Osteocyte (in vitro differentiated cells): ENCODE measurements around the gene ARL4C. TPM values are rescaled to one million over a fixed set of nuclear protein-coding genes. Genes with fewer than 3 reads are reported as not detected.

Experiments used
- DNase-seq: peaks from one replicate; pipeline ENCODE4 v3.0.0; 2021; ENCODE audit warnings: mixed read lengths; ENCODE audit not compliant: unreplicated experiment; ENCODE audit errors: extremely low spot score
- H3K27ac Mint-ChIP-seq: one replicate; pipeline ENCODE4 v1.8.0; 2021; ENCODE audit warnings: mild to moderate bottlenecking, mixed read lengths; ENCODE audit not compliant: unreplicated experiment
- H3K27me3 Mint-ChIP-seq: one replicate; pipeline ENCODE4 v1.8.0; 2021; ENCODE audit warnings: mixed read lengths; ENCODE audit not compliant: unreplicated experiment
- H3K36me3 Mint-ChIP-seq: one replicate; pipeline ENCODE4 v1.8.0; 2021; ENCODE audit warnings: mixed read lengths; ENCODE audit not compliant: unreplicated experiment
- H3K4me1 Mint-ChIP-seq: one replicate; pipeline ENCODE4 v1.8.0; 2021; ENCODE audit warnings: mixed read lengths; ENCODE audit not compliant: unreplicated experiment
- H3K4me3 Mint-ChIP-seq: one replicate; pipeline ENCODE4 v1.8.0; 2021; ENCODE audit warnings: mild to moderate bottlenecking, moderate library complexity, mixed read lengths; ENCODE audit not compliant: unreplicated experiment
- H3K9me3 Mint-ChIP-seq: one replicate; pipeline ENCODE4 v1.8.0; 2021; ENCODE audit warnings: mixed read lengths; ENCODE audit not compliant: unreplicated experiment
- total RNA-seq: library from RNA; stranded (reverse); gene quantifications from 2 replicates; pipeline ENCODE4 v1.2.1, GENCODE V29; 2021
- TF ChIP-seq, protein P1 (sequence below): fragments of 200-600 bp; sonication (generic); IDR thresholded peaks from 2 replicates; pipeline ENCODE4 v1.5.0; 2021; ENCODE audit warnings: antibody characterized with exemption, mild to moderate bottlenecking, moderate library complexity

Gene ARL4C
- total RNA-seq, 1 donor from 2014 or later: 35.1 TPM

- H3K4me3 Mint-ChIP-seq: no peak overlapping the region
- no peaks in the 10 kb centered on the region for H3K9me3 Mint-ChIP-seq
- H3K4me1 Mint-ChIP-seq: peaks cover 7% of the 10 kb centered on the region
- TF ChIP-seq, protein P1, sequence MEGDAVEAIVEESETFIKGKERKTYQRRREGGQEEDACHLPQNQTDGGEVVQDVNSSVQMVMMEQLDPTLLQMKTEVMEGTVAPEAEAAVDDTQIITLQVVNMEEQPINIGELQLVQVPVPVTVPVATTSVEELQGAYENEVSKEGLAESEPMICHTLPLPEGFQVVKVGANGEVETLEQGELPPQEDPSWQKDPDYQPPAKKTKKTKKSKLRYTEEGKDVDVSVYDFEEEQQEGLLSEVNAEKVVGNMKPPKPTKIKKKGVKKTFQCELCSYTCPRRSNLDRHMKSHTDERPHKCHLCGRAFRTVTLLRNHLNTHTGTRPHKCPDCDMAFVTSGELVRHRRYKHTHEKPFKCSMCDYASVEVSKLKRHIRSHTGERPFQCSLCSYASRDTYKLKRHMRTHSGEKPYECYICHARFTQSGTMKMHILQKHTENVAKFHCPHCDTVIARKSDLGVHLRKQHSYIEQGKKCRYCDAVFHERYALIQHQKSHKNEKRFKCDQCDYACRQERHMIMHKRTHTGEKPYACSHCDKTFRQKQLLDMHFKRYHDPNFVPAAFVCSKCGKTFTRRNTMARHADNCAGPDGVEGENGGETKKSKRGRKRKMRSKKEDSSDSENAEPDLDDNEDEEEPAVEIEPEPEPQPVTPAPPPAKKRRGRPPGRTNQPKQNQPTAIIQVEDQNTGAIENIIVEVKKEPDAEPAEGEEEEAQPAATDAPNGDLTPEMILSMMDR: no peak
- H3K36me3 Mint-ChIP-seq: peaks cover 2% of the 10 kb centered on the region
- no peaks in the 10 kb centered on the region for H3K27me3 Mint-ChIP-seq
- no peak for DNase-seq
- no peak overlapping the region for H3K27ac Mint-ChIP-seq
Observed at GRCh38 chr2:234467289-234467688, 29.6 kb downstream of the ARL4C start.

DNA sequence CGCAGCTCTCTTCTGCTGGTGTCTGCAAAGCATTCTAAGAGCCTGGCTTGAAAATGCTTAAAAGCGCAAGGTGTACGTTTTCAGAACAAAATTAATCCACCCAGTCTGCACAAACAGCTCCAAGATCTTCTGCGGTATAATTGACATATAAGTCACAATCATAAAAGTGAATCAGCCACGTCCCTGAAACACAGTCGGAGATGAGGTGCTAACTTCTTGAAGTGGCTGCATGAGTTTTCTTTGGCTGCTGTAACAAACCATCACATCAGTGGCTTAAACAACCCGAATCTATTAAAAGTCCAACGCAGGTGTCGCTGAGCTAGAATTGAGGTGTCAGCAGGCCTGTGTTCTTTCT, 32.6 kb downstream of the ARL4C start:
- Mint-ChIP-seq H3K4me3 (no peak overlapping the region), H3K9me3 (no peaks in the 10 kb centered on the region), H3K36me3 (no peaks in the 10 kb centered on the region), H3K27me3 (no peaks in the 10 kb centered on the region), H3K4me1 (peaks cover 7% of the 10 kb centered on the region), H3K27ac (no peak overlapping the region)
- no peak for DNase-seq
- TF ChIP-seq, protein P1: no peak

DNA sequence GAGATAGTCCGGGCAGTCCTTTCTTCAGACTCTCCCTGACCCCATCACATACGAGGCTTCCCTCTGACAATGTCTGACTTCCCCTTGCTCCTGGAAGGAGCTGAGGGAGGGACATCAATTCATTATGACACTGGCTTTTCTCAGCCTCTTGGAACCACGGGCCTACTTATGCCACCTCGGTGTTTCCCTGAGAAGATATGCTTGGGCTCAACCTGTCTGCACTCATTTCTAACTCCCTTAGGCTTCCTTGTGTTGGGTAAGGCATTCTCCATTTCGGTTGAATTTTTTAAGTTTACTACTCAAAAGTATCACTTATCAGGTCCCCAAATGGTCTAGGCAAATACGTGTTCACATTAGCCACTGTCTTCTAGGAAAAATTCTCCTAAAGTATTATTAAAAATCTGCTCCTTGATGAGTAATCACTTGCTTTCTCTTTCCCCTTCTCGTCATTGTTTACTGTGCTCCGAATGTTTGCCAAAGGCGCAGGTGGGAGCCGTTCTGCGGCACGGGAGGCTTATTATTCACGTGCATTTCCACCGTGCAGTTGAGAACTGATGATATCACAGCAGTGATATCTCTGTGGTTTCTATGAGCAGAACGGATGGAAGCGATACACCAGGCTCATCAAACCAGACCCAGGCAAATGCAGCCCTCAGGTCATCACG, 33.1 kb downstream of the ARL4C start:
- H3K4me3 Mint-ChIP-seq: no peak overlapping the region
- peaks cover 7% of the 10 kb centered on the region for H3K4me1 Mint-ChIP-seq
- no peaks in the 10 kb centered on the region for H3K27me3 Mint-ChIP-seq
- no peak overlapping the region for H3K27ac Mint-ChIP-seq
- H3K9me3 Mint-ChIP-seq: no peaks in the 10 kb centered on the region
- no peak for DNase-seq
- no peaks in the 10 kb centered on the region for H3K36me3 Mint-ChIP-seq
- TF ChIP-seq, protein P1: no peak

DNA sequence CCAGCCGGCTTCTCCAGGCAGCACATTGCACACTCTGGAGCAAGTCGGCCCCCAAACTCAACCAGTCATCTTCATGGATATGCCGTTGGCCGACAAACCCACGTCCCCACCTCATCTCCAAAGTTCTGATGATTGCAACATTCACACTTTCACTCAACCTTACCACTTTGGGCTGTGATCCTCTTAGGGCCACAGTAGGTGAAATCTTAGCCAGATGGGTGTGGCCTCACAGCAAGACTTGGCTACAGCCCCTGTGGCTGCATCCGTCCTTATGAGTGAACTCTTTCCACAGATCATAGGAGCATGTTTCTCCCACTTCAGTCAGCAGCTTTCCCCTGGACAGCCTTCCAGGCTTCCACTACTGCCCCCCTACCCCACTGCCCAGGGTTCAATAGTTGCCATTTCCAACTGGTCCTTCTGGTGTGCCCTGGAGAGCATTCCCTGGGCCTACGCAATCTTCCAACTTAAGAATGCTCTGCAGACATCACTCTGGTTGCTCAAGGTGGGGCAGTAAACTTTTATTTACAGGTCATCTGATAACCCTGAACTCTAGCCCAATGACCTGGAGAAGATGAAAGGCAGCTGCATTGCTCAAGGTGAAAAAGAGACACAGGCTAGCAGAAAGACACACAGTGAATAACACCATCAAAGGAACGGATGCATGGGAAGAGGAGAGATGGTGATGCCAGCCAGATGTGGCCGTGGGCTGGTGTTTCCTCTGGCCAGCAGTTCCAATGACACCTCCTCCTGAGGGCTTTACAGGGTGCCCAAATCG, 34.5 kb downstream of the ARL4C start:
- Mint-ChIP-seq H3K9me3 (peaks cover 4% of the 10 kb centered on the region), H3K4me1 (no peaks in the 10 kb centered on the region), H3K27ac (no peak overlapping the region), H3K27me3 (no peaks in the 10 kb centered on the region), H3K36me3 (peaks cover 3% of the 10 kb centered on the region), H3K4me3 (no peak overlapping the region)
- TF ChIP-seq, protein P1: no peak
- no peak for DNase-seq

DNA sequence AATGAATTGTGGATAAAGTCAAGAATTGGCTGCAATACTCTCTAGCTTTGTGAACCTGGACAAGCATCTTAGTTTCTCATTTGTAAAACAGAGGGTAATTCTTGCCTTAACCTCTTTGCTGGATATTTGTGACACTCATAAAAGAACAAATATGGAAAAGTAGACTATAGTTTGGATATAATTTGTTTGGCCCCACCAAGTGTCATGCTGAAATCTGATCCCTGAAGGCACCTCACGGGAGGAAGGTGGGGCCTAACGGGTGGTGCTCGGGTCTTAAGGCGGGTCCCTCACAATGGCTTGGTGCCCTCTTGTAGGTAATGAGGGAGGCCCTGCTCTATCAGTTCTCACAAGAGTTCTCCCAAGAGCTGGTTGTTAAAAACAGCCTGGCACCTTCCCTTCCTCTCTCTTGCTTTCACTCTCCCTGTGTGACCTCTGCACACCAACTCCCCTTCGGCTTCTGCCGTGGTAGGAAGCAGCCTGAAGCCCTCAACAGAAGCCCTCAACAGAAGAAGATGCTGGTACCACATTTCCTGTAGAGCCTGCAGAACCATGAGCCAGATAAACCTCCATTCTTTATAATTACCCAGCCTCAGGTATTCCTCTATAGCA, 37.4 kb downstream of the ARL4C start:
- no peak overlapping the region for H3K4me3 Mint-ChIP-seq
- TF ChIP-seq, protein P1: no peak
- no peak overlapping the region for H3K27ac Mint-ChIP-seq
- H3K9me3 Mint-ChIP-seq: peaks cover 11% of the 10 kb centered on the region
- DNase-seq: no peak
- no peaks in the 10 kb centered on the region for H3K27me3 Mint-ChIP-seq
- H3K4me1 Mint-ChIP-seq: no peaks in the 10 kb centered on the region
- peaks cover 3% of the 10 kb centered on the region for H3K36me3 Mint-ChIP-seq
